PFSK-1 (cell line): ENCODE measurements around the gene RALGPS1.

Experiments used
- FOXP2 ChIP-seq: optimal IDR thresholded peaks from 2 replicates; pipeline ENCODE3; 2011; ENCODE audit warnings: borderline replicate concordance, control low read depth, inconsistent platforms; ENCODE audit not compliant: insufficient read depth; ENCODE audit errors: extremely low read length, extremely low read depth
- POLR2AphosphoS5 ChIP-seq: IDR thresholded peaks from 2 replicates; pipeline ENCODE4 v1.6.1; 2012; ENCODE audit warnings: low read depth, mild to moderate bottlenecking, control low read depth, low read length, moderate library complexity
- SIN3A ChIP-seq: IDR thresholded peaks from 2 replicates; pipeline ENCODE4 v1.6.1; 2012; ENCODE audit warnings: mild to moderate bottlenecking, low read length, moderate library complexity, borderline replicate concordance; ENCODE audit not compliant: insufficient read depth
- TAF1 ChIP-seq: IDR thresholded peaks from 2 replicates; pipeline ENCODE4 v1.6.1; 2012; ENCODE audit warnings: low read length, control low read depth, borderline replicate concordance; ENCODE audit not compliant: insufficient read depth
- TF ChIP-seq, protein P1 (sequence below), 2 experiments: IDR thresholded peaks; 2 replicates each; pipeline versions ENCODE4 v1.6.1 to v1.8.0; 2011 to 2012; ENCODE audit warnings: low read depth in 2 of 2, low read length in 2 of 2, control low read depth in 1 of 2, inconsistent platforms in 1 of 2, mild to moderate bottlenecking in 1 of 2, moderate library complexity in 1 of 2; ENCODE audit not compliant: insufficient read depth in 1 of 2

Gene RALGPS1

DNA sequence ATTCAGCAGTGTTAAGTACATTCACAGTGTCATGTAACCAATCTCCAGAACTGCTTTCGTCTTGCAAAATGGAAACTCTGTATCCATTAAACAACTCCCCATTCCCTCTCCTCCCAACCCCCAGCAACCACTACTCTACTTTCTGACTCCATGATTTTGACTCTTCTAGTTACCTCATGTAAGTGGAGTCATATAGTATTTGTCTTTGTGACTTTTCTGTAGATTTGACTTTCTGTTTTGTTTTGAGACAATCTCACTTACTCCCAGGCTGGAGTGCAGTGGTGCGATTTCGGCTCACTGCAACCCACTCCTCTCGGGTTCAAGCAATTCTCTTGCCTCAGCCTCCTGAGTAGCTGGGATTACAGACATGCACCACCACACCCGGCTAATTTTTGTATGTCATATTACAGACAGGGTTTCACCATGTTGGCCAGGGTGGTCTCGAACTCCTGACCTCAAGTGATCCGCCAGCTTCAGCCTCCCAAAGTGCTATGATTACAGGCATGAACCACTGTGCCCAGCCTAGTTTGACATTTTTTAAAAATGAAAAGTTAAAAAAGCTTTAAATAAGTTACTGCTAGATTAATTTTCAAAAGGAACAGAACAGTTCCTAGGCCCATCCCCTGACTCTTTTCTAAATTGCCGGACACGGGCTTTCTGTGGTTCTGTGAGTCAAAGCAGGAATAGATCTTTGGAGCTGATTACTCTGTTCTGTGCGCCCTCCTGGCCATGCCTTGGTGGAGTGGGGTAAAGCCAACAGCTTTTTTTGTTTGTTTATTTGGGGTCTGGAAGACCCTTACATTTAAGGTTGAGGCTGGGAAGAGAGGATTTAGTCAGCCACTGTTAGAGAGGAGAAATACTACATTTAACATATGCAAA lies 59.3 kb downstream of the RALGPS1 start:
- no peak for TF ChIP-seq FOXP2
- TF ChIP-seq TAF1 = no peak
- TF ChIP-seq POLR2AphosphoS5 = no peak
- TF ChIP-seq, protein P1, sequence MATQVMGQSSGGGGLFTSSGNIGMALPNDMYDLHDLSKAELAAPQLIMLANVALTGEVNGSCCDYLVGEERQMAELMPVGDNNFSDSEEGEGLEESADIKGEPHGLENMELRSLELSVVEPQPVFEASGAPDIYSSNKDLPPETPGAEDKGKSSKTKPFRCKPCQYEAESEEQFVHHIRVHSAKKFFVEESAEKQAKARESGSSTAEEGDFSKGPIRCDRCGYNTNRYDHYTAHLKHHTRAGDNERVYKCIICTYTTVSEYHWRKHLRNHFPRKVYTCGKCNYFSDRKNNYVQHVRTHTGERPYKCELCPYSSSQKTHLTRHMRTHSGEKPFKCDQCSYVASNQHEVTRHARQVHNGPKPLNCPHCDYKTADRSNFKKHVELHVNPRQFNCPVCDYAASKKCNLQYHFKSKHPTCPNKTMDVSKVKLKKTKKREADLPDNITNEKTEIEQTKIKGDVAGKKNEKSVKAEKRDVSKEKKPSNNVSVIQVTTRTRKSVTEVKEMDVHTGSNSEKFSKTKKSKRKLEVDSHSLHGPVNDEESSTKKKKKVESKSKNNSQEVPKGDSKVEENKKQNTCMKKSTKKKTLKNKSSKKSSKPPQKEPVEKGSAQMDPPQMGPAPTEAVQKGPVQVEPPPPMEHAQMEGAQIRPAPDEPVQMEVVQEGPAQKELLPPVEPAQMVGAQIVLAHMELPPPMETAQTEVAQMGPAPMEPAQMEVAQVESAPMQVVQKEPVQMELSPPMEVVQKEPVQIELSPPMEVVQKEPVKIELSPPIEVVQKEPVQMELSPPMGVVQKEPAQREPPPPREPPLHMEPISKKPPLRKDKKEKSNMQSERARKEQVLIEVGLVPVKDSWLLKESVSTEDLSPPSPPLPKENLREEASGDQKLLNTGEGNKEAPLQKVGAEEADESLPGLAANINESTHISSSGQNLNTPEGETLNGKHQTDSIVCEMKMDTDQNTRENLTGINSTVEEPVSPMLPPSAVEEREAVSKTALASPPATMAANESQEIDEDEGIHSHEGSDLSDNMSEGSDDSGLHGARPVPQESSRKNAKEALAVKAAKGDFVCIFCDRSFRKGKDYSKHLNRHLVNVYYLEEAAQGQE (IDR thresholded peaks at IDR 0.05; ENCODE audit: insufficient read depth in 1 of 2, low read depth in 2 of 2, low read length in 2 of 2) = no peak
- TF ChIP-seq SIN3A = no peak

DNA sequence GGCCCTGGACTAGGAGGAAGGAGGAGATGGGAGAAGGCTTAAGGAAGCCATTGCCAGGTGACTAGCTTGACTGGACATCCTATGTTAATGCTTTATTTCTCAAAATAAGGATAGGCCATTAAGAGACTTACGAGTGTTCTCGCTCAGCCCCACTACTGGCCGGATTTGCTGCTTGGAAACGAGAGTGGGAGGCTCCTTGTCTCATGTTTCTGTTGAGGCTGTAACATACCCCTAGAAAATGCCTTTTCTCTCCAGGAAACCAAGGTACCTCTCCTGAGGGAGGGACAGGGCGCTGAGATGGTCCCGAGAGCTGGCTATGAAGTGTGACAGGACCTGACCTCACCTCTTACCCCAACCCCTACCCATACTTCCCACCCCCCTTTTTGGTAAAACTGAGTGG lies 60.0 kb downstream of the RALGPS1 start:
- TF ChIP-seq TAF1 (no peak), SIN3A (no peak), POLR2AphosphoS5 (no peak), FOXP2 (no peak)
- TF ChIP-seq, protein P1 (IDR thresholded peaks at IDR 0.05; ENCODE audit: insufficient read depth in 1 of 2, low read depth in 2 of 2, low read length in 2 of 2) = no peak

DNA sequence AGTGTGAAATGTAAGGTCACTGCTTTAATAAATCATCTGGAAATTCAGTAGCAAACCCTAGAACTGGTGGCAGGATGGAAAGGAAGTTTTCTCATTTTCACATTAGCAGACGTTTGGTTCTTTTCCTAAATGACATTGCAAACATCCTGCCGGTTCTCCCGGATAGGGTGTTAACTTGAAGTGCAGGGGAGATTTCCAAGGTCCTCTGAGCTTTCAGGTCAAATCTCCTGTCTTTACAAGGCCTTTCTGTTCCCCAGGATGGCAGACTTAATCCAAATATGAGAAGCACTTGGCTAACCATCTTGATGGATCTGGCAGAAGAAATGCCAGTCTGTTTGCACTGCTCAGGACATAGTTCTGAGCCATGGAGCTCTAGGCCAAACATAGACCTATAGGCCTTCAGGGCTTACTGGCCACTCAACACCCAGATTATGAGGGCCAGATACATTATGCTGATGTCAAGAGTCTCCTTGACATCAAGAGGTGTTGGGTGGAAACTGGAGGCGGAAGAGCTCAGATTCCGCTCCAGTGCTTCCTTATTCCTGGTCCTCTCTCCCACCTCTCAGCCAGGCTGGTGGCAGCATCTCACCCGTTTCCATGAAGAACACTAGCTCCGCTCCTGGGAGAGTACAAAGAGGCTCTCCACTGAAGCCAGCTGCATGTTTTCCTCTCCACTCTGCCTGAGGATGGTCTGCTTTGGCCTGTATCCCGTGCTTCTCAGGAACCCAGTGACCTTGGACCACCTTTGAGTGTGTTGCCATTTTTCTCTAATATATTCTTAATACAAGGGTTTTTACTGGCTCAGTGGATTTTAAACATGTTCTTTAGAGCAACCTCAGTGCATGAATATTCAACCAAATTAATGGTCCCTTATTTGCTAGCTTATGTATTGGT lies 61.0 kb downstream of the RALGPS1 start:
- TF ChIP-seq, protein P1 (IDR thresholded peaks at IDR 0.05; ENCODE audit: insufficient read depth in 1 of 2, low read depth in 2 of 2, low read length in 2 of 2) = no peak
- no peak for TF ChIP-seq POLR2AphosphoS5
- no peak for TF ChIP-seq SIN3A
- no peak for TF ChIP-seq TAF1

DNA sequence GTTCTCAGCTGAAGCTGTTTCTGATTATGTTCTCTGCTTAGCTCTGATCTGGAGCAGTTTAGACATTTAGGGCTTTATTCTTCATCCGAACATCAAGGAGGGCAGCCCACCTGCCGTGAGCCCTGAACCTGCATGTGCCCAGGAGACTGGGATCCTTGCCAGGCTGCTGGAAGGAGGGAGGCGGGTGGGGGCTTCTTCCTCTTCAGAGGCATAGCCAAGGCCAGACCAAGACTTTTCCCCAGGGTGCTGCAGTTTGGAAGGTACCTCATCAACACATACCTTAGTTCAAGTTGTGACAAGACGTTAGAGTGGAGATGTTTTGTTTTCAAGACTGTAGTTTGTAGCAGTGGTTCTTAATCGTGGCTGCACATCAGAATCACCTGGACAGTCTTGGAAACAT lies 64.9 kb downstream of the RALGPS1 start:
- no peak for TF ChIP-seq TAF1
- no peak for TF ChIP-seq SIN3A
- TF ChIP-seq, protein P1 (IDR thresholded peaks at IDR 0.05; ENCODE audit: insufficient read depth in 1 of 2, low read depth in 2 of 2, low read length in 2 of 2) = no peak
- TF ChIP-seq FOXP2 = no peak
- TF ChIP-seq POLR2AphosphoS5 = no peak
